ENCODE data around the gene CHMP1B.
"Not testable (repeated sequence)": the region's sequence is repeated elsewhere in the genome, so short reads cannot be mapped to it uniquely, and the experiment has no call there.

The CHMP1B gene

GRCh38 chr18:11872479-11873136 lies 21.4 kb downstream of the CHMP1B start:
- DNase-seq = no peak

DNA sequence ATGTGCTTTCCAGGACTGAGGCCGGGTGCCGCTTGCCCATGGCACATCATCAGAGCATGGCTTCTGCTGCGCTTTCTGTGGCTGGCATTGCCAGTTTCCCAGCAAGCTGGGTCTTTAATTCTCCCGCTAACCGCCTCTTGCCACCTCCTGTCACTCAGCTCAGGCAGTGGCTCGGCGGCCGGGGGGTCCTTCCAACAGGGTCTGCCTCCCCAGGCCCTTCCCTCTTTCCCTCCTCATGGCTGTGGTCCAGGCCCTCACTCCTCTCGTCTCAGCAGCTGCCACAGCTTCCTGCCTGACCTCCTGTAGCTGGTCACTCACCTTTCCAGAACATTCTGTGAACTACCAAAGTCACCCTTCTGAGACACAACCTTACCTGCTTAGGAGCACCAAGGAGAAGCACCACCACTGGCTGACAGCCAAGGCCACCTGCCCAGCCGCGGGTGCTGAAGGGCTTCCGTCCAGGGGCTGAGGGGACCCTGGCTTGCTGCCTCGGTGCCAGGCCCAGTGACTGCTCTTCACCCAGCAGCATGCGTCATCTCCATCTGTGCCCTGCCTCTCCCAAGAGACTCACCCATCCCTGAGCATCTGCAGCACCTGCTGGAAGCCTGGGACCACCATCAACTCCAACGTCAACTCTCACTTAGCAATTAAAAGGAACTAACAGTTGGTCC lies 22.6 kb downstream of the CHMP1B start:
- DNase-seq = no peak

GRCh38 chr18:11874676-11875075 lies 23.5 kb downstream of the CHMP1B start:
- no peak for DNase-seq

- DNase-seq = no peak
Measured at GRCh38 chr18:11877497-11878135, 26.4 kb downstream of the CHMP1B start.

GRCh38 chr18:11880586-11881304 lies 29.5 kb downstream of the CHMP1B start:
- no peak for DNase-seq

GRCh38 chr18:11882636-11883035 lies 31.4 kb downstream of the CHMP1B start:
- DNase-seq = no peak

- no peak for DNase-seq
Measured at GRCh38 chr18:11883153-11883552, 31.9 kb downstream of the CHMP1B start.

DNA sequence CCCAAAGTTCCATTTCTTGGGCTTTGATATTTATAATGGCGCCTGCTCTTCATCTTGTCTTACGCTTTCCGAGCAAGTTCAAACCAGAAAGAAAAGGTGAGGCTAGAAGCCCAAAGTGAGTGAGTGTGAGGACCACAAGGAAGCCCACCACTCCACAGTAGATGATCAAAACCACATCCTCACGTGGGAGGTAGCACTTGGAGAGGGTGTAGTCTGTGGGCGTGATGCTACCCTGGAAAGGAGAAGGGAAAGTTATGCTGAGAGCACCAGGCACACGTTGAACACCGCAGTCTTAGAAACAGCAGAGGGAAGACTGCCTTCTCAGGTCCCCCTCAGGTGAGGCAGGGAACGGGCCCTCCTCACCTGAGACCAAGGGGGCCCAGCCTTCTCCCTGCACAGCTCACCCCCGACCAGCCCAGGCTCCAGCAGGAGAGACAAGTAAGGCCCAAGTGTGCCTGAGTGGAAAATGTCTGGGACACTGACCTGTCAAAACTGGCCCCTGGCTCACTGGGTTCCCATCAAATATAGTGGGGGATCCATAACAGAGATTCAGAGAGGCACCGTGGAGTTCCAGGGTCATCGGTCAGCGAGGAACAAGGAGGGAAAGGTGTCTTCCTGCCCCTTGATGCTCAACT lies 33.3 kb downstream of the CHMP1B start:
- DNase-seq = no peak

DNA sequence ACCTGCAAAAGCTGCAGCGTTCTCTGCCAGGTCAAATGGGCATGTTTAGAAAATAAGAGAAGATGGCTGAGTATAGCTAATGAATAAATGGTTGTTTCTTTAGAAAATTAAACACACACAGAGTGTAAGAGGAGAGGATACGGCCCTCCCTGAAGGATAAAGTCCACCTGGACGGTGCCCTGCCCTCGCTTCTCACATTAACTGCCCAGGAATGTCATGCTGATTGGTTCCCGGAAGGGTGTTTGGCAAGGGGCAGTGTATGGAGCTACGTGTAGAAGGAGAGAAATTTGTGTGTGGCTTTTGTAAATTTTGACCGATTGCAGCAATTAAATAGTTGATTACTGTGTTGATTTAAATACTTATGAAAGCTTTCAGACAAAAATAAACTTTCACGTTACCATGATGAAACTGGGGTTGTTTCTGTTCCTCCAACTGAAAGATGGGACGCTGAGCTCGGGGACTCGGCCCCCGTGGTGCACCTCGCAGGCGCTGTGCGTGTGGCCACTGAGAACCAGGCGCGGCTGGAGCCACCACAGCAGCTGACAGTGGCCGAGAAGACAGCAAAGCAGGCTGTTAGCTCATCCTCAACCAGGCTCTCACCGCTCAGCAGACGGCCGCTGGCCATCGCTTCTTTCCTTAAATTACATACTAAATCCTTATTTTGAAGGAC lies 34.2 kb downstream of the CHMP1B start:
- DNase-seq = no peak

- no peak for DNase-seq
Measured at GRCh38 chr18:11886577-11887110, 35.4 kb downstream of the CHMP1B start.

DNA sequence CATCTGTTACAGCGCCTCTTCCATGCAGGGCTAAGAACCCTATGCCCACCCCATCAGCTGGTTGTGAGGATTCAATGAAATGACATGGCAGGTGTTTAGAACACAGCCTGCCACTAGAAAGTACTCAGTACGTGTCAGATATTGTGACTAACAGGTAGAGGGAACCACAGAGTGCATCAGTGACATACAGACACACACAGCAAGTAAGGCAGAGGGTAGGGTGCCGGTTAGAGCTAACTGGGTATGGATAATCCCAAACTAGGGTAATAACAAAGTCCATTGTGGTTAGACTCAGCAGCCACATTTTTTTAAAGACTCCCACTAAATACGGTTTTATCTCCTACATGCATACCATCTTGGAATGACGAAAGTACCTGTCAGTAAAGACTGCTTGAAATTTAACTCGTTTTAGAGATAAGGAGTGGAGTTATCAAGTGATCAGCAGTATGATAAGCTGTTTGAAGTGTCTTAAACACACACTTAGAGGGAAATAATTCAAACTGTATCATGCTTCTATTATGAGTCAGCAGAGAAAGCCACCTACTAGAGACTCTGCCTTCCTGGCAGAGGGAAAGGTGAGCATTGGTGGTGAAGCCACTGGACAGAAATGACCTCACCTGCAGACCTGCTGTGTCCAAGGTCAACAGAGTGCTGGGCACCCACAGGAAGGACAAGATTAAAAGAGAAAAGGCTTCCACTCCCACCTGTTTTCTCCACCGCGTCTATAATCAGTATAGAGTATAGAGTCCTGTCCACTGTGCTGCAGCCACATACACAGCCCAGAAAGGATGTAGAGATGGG lies 36.3 kb downstream of the CHMP1B start:
- no peak for DNase-seq

DNA sequence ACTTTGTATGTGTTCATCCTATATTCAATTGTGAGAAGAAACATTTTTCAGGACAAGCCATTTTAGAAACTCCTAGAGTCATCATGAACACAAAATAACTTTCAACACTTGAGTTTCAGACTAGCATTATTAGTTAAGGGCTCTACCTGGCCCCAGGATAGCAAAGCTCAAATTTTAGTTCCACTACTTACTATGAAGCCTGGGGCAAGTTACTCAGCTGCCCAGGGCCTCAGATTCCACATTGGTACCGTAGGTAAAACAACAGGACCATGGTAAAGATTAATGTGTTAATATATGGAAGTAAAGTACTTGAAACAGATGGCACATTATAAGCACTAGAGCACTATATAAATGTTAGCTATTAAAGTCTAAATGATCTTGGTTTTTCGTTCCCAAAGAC lies 37.5 kb downstream of the CHMP1B start:
- no peak for DNase-seq

DNA sequence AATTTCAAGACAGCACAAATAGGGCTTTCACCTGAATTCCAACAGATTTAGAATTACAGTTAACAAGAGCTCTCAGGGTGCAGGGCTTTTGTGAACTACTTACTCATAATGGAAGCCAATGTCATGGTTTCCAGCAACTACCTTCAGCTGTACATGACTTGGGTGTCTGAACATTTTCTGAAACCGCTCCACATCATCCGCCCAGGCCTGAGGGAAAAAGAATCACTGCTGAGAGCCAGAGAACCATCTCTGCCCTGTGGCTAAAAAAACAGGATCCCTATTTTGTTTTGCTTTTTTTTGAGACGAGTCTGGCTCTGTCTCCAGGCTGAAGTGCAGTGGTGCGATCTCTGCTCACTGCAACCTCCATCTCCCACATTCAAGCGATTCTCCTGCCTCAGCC lies 38.1 kb downstream of the CHMP1B start:
- no peak for DNase-seq

- DNase-seq = no peak
Measured at GRCh38 chr18:11891737-11892136, 40.5 kb downstream of the CHMP1B start.

DNA sequence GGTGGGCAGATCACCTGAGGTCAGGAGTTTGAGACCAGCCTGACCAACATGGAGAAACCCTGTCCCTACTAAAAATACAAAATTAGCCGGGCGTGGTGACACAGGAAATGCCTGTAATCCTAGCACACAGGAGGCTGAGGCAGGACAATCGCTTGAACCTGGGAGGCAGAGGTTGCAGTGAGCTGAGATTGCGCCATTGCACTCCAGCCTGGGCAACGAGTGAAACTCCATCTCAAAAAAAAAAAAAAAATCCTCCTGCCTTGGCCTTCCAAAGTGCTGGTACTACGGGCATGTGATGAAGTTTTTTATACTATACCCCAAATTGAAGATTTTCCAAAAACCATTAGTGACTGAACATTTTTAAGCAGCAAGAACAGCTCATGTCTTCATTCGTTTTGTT lies 41.2 kb downstream of the CHMP1B start:
- DNase-seq = not testable (repeated sequence)

GRCh38 chr18:11897781-11898180 lies 46.6 kb downstream of the CHMP1B start:
- DNase-seq = no peak

DNA sequence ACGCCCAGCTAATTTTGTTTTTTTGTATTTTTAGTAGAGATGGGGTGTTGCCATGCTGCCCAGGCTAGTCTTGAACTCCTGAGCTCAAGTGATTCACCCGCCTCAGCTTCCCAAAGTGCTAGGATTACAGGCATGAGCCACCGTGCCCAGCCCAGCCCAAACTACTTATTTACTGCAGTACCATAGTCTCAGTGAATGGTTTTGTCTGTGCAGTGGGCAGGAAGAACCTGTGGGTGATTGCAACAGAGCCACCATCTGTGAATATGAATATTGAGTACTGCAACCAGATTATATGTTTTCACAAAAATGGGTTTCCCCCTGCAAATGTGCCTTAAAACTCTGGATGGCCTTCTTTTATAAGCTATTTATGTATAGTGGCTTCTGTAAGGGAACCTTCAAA lies 47.9 kb downstream of the CHMP1B start:
- no peak for DNase-seq

DNA sequence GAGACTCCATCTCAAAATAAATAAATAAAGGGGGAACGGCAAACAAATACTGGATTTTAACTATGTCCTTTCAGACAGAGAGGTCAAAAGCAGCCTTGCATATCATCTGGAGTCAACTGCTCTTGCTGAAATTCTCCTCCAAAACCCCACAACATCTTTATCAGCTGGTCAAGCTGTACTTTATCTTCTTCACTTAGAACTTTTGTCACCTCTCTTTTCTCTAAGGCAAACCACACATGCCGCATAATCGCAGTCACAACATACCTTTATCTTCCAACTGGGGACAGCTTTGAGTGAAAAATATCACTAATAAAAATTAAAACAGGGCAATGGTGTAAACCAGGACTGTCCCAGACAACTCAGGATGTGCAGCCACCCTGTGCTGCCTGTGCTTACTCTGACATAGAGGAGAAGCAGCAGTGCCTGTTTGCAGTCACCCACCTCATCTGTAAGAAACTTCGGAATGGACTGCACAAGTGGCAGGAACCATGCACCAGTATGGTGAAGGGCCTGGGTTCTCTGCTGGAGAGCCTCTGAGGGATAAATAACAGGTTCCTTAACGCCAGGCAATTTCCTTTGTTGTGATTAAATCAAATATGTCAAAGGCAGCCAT lies 50.7 kb downstream of the CHMP1B start:
- no peak for DNase-seq

- DNase-seq = no peak
Measured at GRCh38 chr18:11902522-11903292, 51.5 kb downstream of the CHMP1B start.
